CD4-positive, alpha-beta T cell treated with Interleukin-4 for 4 hours (primary cell): ENCODE data around the gene RAB5IF.
"Not testable (repeated sequence)": the region's sequence is repeated elsewhere in the genome, so short reads cannot be mapped to it uniquely, and the experiment has no call there.

ENCODE experiments used
- DNase-seq: peaks from one replicate; pipeline ENCODE4 v3.0.0-alpha.2; 2020

RAB5IF gene

DNA sequence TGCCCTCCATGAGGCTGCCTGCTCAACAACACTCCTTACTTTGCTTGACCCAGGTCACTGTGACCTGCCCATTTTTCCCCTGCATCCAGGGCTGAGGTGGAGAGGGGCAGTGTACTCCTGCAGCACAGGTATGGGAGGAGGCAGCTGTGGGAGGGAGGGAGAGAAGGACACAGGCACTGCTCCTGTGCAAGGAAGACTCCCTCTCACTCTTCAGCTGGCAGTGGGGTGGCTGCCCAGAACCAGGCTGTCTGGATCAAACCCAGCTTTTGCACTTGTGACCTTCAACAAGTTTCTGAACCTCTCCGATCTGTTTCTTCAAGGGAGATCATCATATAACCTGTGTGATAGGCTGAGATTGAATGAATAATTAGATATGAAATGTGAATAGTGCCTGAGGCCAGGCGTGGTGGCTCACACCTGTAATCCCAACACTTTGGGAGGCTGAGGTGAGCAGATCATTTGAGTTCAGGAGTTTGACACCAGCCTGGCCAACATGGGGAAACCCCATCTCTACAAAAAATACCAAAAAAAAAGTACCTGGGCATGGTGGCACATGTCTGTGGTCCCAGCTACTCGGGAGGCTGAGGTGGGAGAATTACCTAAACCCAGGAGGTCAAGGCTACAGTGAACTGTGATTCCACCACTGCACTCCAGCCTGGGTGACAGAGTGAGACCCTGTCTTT, 18.1 kb upstream of the RAB5IF start:
- DNase-seq = no peak

DNA sequence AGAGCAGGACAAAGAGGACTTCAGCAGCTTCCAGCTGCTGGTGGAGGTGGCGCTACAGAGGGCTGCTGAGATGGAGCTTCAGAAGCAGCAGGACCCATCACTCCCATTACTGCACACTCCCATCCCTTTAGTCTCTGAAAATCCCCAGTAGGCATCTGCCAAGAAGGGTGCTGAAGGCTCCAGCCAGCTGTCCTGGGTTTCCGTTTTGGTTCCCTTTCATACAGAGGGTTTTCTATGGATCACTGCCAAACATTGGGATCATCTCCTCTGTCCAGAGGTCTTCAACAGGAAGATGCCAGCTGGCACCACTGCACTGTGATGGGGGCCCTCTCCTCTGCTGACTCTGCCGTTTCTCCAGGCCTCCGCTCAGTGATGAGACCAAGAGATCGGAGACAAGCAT, 14.3 kb upstream of the RAB5IF start:
- DNase-seq = no peak

DNA sequence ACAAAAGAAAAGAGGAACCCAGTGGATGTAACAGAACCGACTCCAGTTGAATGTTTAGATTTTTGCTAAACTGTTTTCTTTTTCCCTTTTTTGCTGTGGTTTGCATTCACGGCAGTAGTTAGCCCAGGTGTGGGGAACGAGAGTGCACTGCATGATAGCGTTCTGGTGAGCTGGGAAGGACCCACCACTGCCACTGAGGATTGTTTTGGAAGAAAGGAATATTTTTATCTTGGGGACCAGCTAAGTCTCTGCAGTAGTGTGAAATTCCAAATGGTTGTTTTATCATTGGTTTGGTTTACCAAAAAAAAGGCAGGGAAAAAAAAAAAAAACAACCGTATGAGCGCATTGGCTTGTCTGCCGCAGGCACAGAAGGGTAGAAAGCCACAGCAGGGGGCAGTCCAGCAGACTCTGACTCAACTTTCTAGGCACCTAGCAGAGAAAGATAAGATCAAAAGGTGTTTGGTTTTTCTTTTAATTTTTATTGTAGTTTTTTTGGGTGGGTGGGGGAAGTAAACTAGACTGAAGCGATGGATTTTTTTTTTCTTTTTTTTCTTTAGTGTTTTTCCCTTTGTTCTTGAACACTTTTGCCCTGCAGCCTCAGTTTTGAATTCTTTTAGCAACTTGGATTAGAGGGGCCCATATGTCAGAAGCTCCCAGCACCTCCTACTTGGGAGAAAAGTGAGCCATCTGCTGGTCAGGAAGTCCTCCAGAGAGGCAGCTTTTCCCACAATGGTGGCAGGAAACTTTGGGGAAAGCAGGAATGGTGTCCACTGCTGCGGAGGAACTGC, 13.5 kb upstream of the RAB5IF start:
- peak; percentile 80 for DNase-seq

DNA sequence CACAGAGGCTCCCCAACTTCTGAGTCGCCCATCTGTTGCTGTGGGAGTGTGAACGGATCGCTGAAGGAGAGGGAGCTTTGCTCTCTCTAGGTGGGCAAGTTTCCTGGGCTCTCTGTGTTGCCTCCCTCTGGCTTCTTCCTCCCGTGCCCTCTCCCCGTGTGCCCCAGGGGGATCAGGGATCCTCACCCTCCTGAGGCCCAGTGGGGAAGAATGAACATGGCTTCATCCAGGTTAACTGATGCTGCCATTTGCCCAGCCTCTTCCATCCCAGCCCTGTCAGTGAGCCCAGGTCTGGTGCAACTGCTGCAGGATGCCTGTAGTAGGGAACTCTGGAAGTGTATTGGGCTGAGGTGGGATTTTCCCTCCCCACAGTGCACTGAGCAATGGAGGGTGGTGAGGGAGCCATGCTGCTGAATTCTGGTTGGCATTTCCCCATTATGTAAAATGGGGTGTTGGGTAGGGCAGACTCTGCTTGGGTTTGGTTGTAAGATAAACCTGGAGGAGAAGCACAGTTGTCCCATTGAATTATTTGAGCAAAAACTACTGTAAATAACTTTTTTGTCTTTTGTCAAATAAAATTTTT, 12.1 kb upstream of the RAB5IF start:
- DNase-seq = no peak

DNA sequence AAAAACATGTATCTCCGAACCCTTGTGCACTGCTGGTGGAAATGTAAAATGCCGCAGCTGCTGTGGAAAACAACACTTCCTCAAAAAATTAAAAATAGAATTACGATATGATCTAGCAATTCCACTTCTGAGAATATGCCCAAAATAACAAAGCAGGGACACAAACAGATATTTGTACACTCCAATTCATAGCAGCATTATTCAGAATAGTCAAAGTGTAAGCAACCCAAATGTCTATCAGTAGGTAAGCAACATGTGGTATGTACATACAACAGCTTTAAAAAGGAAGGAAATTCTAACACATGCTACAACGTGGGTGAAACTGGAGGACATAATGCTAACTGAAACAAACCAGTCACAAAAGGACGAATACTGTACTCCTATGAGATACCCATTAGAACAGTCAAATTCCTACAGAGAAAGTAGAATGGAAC, 5.7 kb upstream of the RAB5IF start:
- DNase-seq = no peak

DNA sequence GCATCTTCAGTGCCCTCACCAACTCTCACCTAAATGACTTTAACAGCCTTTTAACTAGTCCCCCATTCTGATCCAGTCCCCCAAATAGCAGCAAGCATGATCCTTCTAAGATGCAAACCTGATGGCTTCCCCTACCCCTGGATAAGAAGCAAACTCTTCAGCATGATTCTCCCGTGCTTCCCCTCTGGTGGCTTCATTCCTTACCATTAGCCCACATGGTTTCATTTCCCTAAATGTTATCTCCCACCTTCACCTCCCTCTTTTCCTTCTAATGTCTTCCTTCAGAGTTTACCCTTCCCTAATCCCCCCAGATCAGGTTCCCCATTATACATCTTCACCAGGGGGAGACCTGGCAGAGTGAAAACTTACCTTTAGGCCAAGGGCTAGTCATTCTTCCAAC, 4.0 kb upstream of the RAB5IF start:
- no peak for DNase-seq

DNA sequence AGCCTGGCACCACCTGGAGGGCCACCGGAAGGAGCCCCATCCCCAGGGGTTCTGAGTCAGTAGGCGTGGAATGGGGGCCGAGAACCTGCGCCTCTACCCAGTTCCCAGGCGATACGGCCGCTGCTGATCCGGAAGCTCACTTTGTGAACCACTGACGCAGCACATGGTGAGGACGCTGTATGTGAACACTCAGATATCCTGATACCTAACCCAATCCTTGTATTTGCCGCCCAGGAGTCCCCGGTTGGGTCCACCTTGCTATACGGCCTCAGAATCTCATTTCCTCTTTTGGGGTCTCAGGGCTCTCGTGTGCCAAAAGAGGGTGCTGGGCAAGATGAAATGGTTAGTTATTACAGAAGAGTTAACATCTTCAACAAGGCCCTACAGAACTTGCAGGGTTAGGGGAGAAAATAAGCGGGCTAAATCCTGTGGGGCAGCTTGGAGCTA, 604 bp upstream of the RAB5IF start:
- peak; percentile 53 for DNase-seq

DNA sequence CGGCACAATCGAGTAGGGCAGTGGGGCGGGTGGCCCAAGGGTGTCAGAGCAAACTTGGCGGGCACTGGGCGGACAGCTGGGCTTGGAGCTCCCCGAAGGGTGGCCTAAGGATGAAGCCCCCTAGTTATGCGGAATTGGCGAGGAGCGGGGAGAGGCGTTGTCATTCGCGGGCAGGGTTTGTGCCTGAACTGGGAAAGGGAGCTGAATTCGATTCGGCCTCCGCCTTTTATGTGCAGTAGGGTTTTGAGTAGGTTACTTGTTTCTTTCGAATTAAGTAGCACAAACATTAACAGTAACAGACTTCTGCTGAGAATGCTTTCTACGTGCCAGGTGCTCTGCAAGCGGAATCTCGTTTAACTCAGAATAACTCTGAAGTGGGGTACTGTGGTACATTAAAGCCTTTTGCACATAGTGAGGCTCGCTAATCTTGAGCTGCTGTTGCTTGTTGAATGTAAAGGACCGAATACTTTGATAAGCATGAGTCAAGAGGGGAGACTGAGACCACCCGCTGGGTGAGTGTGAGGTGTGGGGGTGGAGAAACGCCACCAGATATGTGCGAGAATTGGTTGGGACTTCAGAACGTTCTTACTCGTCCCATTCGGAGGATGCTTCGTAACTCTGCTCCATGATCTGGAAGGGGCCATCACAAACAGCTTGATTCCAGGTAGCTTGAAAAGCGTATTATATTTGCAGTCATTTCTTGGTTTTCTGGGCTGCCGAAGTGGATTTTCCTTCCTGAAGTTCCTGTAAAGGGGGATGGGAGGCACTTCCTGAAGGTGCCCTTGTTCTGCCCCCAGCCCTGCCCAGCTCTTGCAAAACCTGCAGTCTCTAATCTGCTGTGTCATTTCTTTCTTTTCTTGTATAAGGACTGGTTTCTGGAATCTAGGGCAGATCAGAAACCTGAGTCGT, 833 bp downstream of the RAB5IF start:
- DNase-seq = no peak

DNA sequence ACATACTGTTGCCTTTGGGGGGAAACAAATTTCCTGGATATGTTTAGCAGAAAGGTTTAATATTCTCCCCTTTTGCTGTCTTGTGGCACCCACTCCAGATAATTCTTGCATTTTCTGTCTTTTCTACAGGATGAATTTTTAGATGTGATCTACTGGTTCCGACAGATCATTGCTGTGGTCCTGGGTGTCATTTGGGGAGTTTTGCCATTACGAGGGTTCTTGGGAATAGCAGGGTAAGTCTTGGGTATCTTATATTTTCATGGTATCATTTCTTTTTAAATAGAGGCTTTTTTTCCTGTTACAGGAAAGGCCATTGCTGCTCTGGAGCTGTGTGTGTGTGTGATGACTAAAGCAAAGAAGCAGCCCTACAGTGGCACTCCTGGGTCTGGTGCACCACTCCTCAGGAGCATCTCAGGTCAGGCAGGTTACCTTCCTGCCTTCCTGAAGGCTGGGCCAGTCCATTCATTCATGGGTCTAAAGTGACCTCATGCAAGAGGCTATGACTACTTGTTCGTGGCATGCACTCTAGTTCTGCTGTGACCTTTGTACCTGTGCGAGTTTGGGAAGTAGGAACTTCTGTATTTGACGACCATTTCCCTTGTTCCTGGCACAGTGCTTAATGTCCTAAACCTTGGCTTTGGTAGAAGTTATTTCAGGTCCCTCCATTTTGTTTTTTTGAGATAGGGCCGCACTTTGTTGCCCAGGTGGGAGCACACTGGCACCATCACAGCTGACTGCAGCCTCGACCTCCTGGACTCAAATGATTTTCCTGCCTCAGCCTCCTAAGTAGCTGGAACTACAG, 2.2 kb downstream of the RAB5IF start:
- DNase-seq = no peak

DNA sequence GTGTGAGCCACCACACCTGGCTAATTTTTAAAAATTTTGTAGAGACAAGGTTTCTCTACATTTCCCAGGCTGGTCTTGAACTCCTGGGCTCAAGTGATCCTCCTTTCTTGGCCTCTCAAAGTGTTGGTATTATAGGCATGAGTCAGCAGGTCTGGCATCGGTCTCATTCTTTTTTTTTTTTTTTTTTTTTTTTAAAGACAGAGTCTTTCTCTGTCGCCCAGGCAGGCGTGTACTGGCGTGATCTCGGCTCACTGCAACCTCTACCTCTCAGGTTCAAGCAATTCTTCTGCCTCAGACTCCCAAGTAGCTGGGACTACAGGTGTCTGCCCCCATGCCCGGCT, 2.8 kb downstream of the RAB5IF start:
- DNase-seq = not testable (repeated sequence)

DNA sequence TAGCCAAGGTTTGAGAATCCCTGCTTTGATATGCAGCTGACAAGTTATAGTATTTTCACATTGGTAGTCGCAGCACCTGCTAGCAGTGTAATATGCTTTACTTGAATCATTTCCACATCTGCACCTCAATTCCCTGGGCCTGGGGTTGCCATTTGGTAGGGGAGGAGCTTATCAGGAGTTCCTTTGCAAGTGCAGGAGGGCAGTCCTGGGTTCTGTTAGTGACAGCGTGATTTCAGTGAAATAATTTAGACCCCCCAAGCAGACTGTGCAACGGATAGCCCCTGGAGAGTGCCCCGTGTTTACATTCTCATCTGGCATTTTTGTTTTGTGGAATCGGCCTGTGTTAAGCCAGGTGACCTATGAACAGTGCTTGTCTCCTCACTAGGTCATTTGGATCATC, 6.0 kb downstream of the RAB5IF start:
- DNase-seq = no peak

DNA sequence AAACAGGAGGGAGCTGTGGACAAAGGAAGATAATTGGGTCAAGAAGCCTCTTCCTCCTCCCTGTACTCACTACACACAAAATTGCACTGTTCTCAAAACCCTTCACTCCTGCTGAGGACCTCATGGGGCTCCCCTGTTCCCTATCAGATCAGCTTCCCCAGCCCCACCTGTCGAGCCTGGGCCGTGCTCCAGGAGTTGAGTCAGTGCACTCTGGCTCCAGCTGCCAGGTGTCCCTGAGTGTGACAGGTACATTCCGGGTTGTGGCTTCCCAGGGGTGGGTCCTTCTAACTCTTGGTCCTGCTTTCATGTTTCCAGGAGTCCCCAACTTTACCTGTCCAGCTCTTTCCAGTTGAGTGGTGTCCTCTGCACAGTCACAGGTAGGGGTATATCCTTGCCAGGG, 8.4 kb downstream of the RAB5IF start:
- no peak for DNase-seq

DNA sequence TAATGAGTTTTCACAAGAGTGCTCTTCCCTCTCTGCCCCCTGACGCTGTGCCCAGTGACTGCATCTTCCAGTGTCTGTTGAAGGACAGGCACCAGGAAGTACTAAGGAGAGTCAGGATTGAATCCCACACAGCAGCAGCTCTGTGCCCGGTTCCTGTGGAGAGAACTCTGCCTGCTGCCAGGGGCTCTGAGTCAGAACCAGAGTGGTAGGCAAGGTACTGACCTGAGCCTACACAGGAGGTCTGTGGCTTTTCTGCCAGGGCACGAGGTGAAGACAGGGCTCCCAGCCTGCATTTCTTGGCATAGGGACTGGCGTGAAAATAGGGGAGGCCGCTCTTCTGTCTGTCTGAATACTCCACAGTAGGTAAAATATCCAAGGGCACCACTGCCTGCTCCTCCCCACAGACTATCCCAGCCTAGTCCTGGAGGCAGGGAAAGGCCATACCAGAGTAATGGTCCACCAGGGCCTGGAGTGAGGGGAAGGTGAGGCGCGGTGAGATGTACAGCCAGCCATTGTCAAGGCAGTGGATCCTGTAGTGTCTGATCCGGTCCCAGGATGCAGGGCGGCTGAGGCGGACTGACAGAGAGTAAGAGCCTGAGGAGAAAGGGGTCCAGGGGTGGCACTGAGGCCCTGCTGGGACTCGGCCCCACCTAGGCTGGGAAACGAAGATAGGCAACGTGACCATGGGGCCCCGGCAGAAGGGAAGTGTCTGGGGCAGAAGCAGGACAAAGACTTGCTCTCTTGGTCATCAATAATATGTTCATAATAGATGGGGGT, 9.4 kb downstream of the RAB5IF start:
- DNase-seq = no peak

DNA sequence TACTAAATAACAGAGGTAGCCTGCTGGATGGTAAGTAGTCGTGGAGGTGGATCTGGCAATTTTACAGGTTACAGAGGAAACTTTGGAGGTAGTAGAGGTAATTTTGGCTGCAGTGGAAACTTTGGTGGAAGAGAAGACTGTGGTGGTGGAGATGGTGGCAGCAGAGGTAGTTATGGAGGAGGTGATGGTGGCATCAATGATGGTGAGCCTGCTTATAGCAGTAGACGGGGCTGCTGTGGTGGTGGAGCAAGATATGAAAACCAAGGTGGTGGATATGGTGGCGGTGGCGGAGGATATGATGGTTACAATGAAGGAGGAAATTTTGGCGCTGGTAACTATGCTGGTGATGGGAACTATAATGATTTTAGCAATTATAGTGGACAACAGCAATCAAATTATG, 15.3 kb downstream of the RAB5IF start:
- no peak for DNase-seq

DNA sequence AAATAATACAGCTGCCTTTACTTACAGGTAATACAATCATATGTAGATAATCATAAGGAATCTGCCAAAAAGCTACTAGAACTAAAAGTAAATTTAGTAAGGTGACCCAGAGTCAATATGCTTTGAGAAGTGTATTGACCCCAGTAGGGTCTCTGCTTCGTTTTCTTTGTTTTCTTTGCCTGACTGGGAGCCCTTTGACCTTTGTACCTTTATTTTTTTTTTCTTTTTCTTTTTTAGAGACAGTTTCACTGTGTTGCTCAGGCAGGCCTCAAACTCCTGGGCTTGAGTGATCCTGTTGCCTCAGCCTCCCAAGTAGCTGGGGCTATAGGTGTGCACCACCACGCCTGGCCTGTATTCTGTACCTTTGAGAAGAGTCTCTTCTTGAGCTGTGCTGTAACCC, 17.9 kb downstream of the RAB5IF start:
- DNase-seq = no peak

DNA sequence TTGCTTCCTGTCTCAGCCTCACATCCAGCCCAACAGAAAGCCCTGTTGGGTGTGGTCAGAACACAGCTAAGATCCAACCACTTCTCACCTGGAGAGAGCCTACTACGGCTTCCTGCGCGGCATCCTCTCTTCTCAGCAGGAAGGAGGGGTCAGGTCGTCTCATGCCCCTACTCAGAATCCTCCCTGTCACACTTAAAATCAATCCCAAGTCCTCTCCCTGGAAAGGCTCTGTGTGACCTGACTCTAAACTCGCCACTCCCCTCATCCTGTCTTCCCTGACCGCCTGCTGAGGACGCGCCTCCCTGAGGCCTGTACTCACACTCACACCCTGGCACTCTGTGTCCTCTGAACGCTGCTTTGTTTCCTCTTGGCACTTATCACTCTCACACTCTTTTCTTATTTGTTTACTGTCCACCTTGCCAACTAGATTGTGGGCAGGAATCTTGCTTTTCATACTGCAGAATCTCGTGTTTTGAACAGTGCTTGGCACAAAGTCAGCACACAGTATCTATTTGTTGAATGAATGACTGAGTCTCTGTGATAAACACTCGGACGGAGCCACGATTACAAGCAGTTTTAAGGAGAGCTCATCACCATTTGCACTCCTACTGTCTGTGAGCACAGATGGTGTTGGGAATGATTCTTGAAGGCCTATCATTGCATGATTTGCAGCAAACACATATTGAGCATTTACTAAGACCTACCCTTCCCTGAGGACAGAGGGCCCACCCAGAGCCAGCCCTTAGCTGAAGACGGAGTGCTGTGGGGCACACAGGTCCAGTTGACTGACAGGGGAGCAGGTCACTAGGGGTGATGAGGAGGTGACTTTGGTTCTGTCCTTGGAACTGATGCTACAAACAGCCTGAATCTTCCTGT, 18.7 kb downstream of the RAB5IF start:
- no peak for DNase-seq

DNA sequence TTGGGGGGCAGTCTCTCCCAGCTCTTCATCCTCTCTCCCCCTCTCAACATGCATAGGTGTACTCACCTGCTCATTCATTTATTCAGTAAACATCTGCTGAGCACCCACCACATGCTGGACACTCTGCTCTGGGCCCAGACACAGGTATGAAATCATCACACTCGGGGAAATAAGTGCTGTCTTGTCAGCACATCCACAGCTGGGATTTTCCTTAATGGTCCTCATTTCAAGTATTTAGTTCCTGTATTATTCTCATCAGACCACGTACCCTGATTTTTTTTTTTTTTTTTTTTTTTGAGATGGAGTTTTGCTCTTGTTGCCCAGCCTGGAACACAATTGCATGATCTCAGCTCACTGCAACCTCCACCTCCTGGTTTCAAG, 19.4 kb downstream of the RAB5IF start:
- no peak for DNase-seq

DNA sequence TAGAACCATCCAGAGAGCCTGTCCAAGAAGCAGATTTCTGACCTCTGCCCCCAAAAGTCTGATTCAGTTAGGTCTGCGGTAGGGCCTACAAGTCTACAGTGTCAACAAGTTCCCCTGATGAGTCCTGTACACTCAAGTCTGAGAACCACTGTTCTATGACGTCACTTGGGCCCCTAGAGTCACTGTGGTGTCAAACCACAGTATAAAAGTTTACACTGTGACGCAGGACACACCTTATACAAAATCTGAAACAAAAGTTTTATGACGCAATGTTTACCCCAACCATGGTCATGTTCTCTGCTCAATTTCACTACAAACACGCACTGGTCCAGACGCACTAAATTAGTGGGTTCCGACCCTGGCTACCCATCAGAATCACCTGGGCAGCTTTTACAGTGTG, 22.5 kb downstream of the RAB5IF start:
- DNase-seq = peak; percentile 69

DNA sequence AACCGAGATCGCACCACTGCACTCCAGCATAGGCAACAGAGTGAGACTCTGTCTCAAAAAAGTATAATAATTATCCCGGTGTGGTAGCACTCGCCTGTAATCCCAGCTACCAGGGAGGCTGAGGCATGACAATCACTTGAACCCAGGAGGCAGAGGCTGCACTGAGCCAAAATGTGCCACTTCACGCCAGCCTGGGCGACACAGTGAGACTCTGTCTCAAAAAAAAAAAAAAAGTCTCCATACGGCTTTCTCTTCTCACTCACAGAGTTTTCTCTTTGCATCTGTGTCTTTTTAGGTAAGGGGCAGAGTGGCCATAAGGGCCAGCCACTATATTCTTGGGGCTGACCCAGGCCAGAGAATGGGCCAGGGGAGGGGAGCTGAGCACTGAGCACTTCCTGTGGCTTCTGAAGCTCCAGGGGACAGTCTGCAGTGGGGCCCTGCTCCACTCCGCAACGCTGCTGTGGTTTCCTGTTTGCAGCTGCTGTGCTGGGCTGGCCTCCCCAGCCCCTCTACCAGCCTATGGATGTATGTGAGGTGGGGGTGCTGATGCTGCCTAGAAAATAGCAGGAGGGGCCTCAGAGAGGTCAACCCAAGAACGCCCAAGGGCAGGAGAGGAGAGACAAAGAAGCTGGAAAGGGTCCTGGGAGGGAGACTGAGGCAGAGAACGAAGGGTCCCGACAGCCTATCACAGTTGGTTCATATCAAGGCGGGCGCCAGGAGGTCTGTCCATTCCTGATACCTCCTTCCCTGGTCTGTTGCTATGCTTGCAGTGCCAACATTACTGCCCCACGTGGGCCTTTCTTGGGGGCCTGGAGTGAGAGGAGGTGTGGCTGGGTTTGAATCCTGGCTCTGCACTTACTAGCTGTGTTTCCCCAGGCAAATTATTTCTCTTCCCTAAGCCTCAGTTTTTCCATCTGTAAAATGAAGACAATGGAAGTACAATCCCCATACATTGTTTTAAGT, 24.4 kb downstream of the RAB5IF start:
- peak; percentile 43 for DNase-seq
